ENCODE measurements around the gene CMKLR1.

Gene CMKLR1

DNA sequence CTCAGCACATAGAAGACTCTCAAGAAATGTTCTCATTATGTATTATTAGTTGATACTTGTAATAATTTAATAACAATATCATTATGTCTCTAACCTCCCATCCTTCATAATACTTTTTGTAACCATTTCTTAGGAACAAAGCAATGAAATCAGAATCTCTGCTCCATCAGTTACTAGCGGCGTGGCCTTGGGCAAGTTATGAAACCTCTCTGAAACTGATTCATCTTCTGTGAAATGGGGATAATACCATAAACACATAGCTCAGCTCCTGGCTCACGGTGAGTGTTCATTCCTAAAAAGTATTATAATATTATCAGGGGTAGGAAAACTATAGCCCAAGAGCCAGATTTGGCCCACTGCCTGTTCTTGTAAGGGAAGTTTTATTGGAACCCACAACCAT, 11.4 kb upstream of the CMKLR1 start:
- Histone ChIP-seq H3K4me1 (ENCODE audit: control insufficient read depth in 1 of 2, insufficient read depth in 2 of 2, low read length in 2 of 2) (no peaks in the 10 kb centered on the region), H3K9ac (ENCODE audit: low read depth in 1 of 2, low read length in 2 of 2) (no peak overlapping the region), H3K27me3 (ENCODE audit: control insufficient read depth in 1 of 2, insufficient read depth in 2 of 2, low read length in 2 of 2) (no peaks in the 10 kb centered on the region), H3K9me3 (ENCODE audit: control insufficient read depth in 1 of 2, low read length in 2 of 2) (no peaks in the 10 kb centered on the region), H3K36me3 (ENCODE audit: control insufficient read depth in 1 of 2, insufficient read depth in 2 of 2, low read length in 2 of 2) (no peaks in the 10 kb centered on the region), H3K27ac (ENCODE audit: low read depth, low read length) (no peak overlapping the region), H3K4me3 (ENCODE audit: low read depth in 1 of 2, low read length in 2 of 2) (no peak overlapping the region)

- Histone ChIP-seq H3K27ac (ENCODE audit: low read depth, low read length) (no peak overlapping the region), H3K9ac (ENCODE audit: low read depth in 1 of 2, low read length in 2 of 2) (no peak overlapping the region), H3K4me3 (ENCODE audit: low read depth in 1 of 2, low read length in 2 of 2) (no peak overlapping the region), H3K36me3 (ENCODE audit: control insufficient read depth in 1 of 2, insufficient read depth in 2 of 2, low read length in 2 of 2) (no peaks in the 10 kb centered on the region), H3K9me3 (ENCODE audit: control insufficient read depth in 1 of 2, low read length in 2 of 2) (no peaks in the 10 kb centered on the region), H3K27me3 (ENCODE audit: control insufficient read depth in 1 of 2, insufficient read depth in 2 of 2, low read length in 2 of 2) (no peaks in the 10 kb centered on the region), H3K4me1 (ENCODE audit: control insufficient read depth in 1 of 2, insufficient read depth in 2 of 2, low read length in 2 of 2) (no peaks in the 10 kb centered on the region)
These were observed 10.2 kb upstream of the CMKLR1 start for GRCh38 chr12:108349278-108349688.

DNA sequence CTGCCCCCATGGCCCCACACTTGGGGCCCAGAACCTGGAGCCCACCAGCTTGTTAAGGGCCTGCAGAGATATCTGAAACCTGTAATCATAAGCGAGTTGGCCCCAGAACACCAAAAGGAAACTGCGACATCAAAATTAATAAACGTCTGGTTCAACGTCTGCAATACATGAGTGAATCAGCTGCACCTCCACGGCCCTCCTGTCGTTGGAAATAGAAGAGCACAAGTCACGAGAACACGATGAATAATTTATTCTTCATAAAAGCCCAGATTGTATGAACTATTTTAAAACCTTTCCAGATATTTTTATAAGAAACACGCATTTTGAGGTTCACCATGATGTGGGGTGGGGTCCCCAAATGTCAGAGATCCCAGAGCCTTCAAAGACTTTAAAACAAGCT, 9.7 kb upstream of the CMKLR1 start:
- H3K4me3 ChIP-seq (ENCODE audit: low read depth in 1 of 2, low read length in 2 of 2): no peak overlapping the region
- H3K36me3 ChIP-seq (ENCODE audit: control insufficient read depth in 1 of 2, insufficient read depth in 2 of 2, low read length in 2 of 2): no peaks in the 10 kb centered on the region
- no peaks in the 10 kb centered on the region for H3K4me1 ChIP-seq (ENCODE audit: control insufficient read depth in 1 of 2, insufficient read depth in 2 of 2, low read length in 2 of 2)
- H3K9ac ChIP-seq (ENCODE audit: low read depth in 1 of 2, low read length in 2 of 2): no peak overlapping the region
- H3K9me3 ChIP-seq (ENCODE audit: control insufficient read depth in 1 of 2, low read length in 2 of 2): no peaks in the 10 kb centered on the region
- no peak overlapping the region for H3K27ac ChIP-seq (ENCODE audit: low read depth, low read length)
- H3K27me3 ChIP-seq (ENCODE audit: control insufficient read depth in 1 of 2, insufficient read depth in 2 of 2, low read length in 2 of 2): no peaks in the 10 kb centered on the region

DNA sequence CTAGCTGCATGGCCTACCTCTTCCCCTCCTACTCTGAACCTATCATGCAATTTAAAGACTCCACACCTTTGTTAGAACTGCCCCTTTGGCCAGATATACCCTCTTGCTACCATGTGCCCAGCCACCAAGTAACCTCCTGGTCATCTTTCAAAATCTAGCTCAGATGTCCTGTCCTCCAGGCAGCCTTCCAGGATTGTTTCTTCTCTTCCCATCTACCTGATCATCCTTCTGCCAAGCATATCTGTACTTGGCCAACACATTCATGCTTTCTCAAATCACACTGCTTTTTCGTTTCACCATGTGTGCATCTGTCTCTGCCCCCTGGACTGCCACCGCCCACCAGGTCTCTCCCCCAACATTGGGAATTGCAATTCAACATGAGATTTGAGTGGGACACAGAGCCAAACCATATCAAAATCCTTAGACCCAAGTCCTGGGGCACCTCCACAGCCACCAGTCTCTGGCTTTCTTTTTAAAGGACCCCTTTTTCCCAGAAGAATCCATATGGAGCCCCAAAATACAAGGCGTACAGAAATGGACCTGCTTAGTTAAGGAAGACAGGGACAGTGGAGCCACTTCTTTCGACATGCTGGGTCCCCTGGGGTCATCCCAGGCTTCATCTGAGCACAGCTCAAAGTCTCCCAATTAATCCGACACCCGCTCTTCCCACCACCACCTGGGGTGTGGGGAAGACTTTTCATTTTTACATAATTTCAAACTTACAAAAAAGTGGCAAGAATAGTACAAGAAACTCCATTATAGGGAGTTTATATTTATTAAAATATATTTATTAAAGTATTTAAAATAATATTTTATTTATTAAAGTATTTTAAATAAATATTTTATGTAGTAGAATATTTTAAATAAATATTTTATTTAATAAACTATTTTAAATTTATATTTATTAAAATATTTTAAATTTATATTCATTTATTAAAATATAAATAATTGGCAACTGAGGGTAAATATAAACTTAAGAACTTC, 7.9 kb upstream of the CMKLR1 start:
- no peak overlapping the region for H3K27ac ChIP-seq (ENCODE audit: low read depth, low read length)
- no peaks in the 10 kb centered on the region for H3K4me1 ChIP-seq (ENCODE audit: control insufficient read depth in 1 of 2, insufficient read depth in 2 of 2, low read length in 2 of 2)
- no peak overlapping the region for H3K9ac ChIP-seq (ENCODE audit: low read depth in 1 of 2, low read length in 2 of 2)
- no peak overlapping the region for H3K4me3 ChIP-seq (ENCODE audit: low read depth in 1 of 2, low read length in 2 of 2)
- H3K9me3 ChIP-seq (ENCODE audit: control insufficient read depth in 1 of 2, low read length in 2 of 2): no peaks in the 10 kb centered on the region
- no peaks in the 10 kb centered on the region for H3K36me3 ChIP-seq (ENCODE audit: control insufficient read depth in 1 of 2, insufficient read depth in 2 of 2, low read length in 2 of 2)
- no peaks in the 10 kb centered on the region for H3K27me3 ChIP-seq (ENCODE audit: control insufficient read depth in 1 of 2, insufficient read depth in 2 of 2, low read length in 2 of 2)

DNA sequence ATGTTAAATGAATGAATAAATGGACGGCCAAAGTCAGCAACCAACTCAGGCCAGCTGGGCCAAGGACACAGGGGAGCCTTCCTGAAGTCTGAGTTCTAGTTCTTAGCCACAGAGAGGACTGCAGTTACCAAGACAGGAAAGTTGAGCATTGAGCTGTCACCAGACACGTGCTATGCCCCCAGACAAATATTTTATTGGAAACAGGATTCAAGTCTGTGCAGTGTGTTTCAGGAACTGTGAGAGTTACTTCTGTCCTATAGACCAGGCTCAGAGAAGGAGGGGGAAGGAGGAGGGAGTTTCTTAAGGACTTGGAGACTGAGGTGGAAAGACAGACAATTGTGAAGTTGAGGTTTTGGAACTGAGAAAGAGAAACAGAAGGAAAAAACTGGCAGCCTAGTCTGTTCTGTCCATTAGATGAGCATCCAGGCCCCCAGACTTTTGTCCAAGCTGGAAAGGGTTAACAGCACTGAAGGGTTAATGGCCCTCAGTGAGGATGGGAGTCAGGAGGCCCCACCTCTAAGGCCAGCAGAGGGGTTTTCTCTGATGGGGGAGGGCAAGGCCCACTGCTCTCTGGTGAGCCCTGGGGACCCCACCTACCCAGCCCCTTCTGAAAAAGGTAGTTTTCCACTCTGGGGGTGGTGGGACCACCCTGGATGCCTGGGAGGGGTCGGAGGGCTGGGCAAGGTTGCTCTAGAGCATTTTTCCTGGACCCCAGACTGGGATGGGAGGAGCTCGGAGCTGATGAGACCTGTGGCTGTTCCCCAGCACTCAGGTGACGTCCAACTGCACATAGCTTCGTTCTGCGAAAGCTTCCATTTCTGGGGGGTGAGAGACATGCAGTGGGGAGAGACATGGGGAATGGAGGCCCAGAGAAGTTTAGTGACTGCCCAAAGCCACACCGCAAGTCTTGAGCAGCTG, 6.9 kb upstream of the CMKLR1 start:
- Histone ChIP-seq H3K9me3 (ENCODE audit: control insufficient read depth in 1 of 2, low read length in 2 of 2) (no peaks in the 10 kb centered on the region), H3K27me3 (ENCODE audit: control insufficient read depth in 1 of 2, insufficient read depth in 2 of 2, low read length in 2 of 2) (no peaks in the 10 kb centered on the region), H3K4me3 (ENCODE audit: low read depth in 1 of 2, low read length in 2 of 2) (no peak overlapping the region), H3K9ac (ENCODE audit: low read depth in 1 of 2, low read length in 2 of 2) (no peak overlapping the region), H3K4me1 (ENCODE audit: control insufficient read depth in 1 of 2, insufficient read depth in 2 of 2, low read length in 2 of 2) (no peaks in the 10 kb centered on the region), H3K27ac (ENCODE audit: low read depth, low read length) (no peak overlapping the region), H3K36me3 (ENCODE audit: control insufficient read depth in 1 of 2, insufficient read depth in 2 of 2, low read length in 2 of 2) (no peaks in the 10 kb centered on the region)

GRCh38 chr12:108342985-108343384, 3.9 kb upstream of the CMKLR1 start:
- H3K27me3 ChIP-seq (ENCODE audit: control insufficient read depth in 1 of 2, insufficient read depth in 2 of 2, low read length in 2 of 2): peaks cover 3 to 5% of the 10 kb centered on the region in 2 donors
- no peaks in the 10 kb centered on the region for H3K36me3 ChIP-seq (ENCODE audit: control insufficient read depth in 1 of 2, insufficient read depth in 2 of 2, low read length in 2 of 2)
- H3K9me3 ChIP-seq (ENCODE audit: control insufficient read depth in 1 of 2, low read length in 2 of 2): no peaks in the 10 kb centered on the region
- no peak overlapping the region for H3K9ac ChIP-seq (ENCODE audit: low read depth in 1 of 2, low read length in 2 of 2)
- H3K4me3 ChIP-seq (ENCODE audit: low read depth in 1 of 2, low read length in 2 of 2): no peak overlapping the region
- no peaks in the 10 kb centered on the region for H3K4me1 ChIP-seq (ENCODE audit: control insufficient read depth in 1 of 2, insufficient read depth in 2 of 2, low read length in 2 of 2)
- H3K27ac ChIP-seq (ENCODE audit: low read depth, low read length): no peak overlapping the region

- no peak overlapping the region for H3K27ac ChIP-seq (ENCODE audit: low read depth, low read length)
- H3K4me3 ChIP-seq (ENCODE audit: low read depth in 1 of 2, low read length in 2 of 2): no peak overlapping the region
- H3K36me3 ChIP-seq (ENCODE audit: control insufficient read depth in 1 of 2, insufficient read depth in 2 of 2, low read length in 2 of 2): no peaks in the 10 kb centered on the region
- H3K27me3 ChIP-seq (ENCODE audit: control insufficient read depth in 1 of 2, insufficient read depth in 2 of 2, low read length in 2 of 2): peaks cover 5 to 10% of the 10 kb centered on the region in 2 donors
- H3K9ac ChIP-seq (ENCODE audit: low read depth in 1 of 2, low read length in 2 of 2): no peak overlapping the region
- H3K9me3 ChIP-seq (ENCODE audit: control insufficient read depth in 1 of 2, low read length in 2 of 2): no peaks in the 10 kb centered on the region
- H3K4me1 ChIP-seq (ENCODE audit: control insufficient read depth in 1 of 2, insufficient read depth in 2 of 2, low read length in 2 of 2): no peaks in the 10 kb centered on the region
These were observed 3.0 kb upstream of the CMKLR1 start for GRCh38 chr12:108341854-108342847.

DNA sequence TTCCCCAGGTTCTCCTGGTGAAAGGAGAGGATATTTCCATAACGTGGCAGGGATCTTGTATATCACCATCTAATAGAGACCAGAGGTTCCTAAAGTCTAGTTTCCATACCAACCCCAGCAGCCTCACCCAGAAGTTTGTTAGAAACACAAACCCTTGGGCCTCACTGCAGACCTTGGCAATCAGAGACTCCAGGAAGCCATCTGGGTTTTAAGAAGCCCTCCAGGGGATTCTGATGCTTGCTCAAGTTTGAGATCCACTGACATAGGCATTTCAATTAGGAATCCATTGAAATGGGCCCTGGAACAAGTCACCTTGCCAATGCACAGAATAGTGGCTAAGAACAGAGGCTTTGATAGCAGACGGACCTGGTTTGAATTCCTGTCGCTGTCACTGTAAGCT, 2.2 kb upstream of the CMKLR1 start:
- Histone ChIP-seq H3K9me3 (ENCODE audit: control insufficient read depth in 1 of 2, low read length in 2 of 2) (no peaks in the 10 kb centered on the region), H3K9ac (ENCODE audit: low read depth in 1 of 2, low read length in 2 of 2) (no peak overlapping the region), H3K36me3 (ENCODE audit: control insufficient read depth in 1 of 2, insufficient read depth in 2 of 2, low read length in 2 of 2) (no peaks in the 10 kb centered on the region), H3K27me3 (ENCODE audit: control insufficient read depth in 1 of 2, insufficient read depth in 2 of 2, low read length in 2 of 2) (peaks cover 5 to 10% of the 10 kb centered on the region in 2 donors), H3K27ac (ENCODE audit: low read depth, low read length) (no peak overlapping the region), H3K4me3 (ENCODE audit: low read depth in 1 of 2, low read length in 2 of 2) (no peak overlapping the region), H3K4me1 (ENCODE audit: control insufficient read depth in 1 of 2, insufficient read depth in 2 of 2, low read length in 2 of 2) (no peaks in the 10 kb centered on the region)

- H3K4me3 ChIP-seq (ENCODE audit: low read depth in 1 of 2, low read length in 2 of 2): no peak overlapping the region
- H3K27ac ChIP-seq (ENCODE audit: low read depth, low read length): no peak overlapping the region
- no peaks in the 10 kb centered on the region for H3K36me3 ChIP-seq (ENCODE audit: control insufficient read depth in 1 of 2, insufficient read depth in 2 of 2, low read length in 2 of 2)
- H3K9me3 ChIP-seq (ENCODE audit: control insufficient read depth in 1 of 2, low read length in 2 of 2): no peaks in the 10 kb centered on the region
- peaks cover 5 to 10% of the 10 kb centered on the region in 2 donors for H3K27me3 ChIP-seq (ENCODE audit: control insufficient read depth in 1 of 2, insufficient read depth in 2 of 2, low read length in 2 of 2)
- no peak overlapping the region for H3K9ac ChIP-seq (ENCODE audit: low read depth in 1 of 2, low read length in 2 of 2)
- H3K4me1 ChIP-seq (ENCODE audit: control insufficient read depth in 1 of 2, insufficient read depth in 2 of 2, low read length in 2 of 2): peaks cover 0 to 3% of the 10 kb centered on the region in 2 donors
These were observed 926 bp upstream of the CMKLR1 start for GRCh38 chr12:108340037-108340436.

Data from duodenal mucosa (tissue), 2 donors.